ENCODE data around the gene DNM2.
A peak's percentile ranks its signal among the peaks of the same experiment; 100 is the strongest.

GRCh38 chr19:10835754-10836478 lies 118.0 kb downstream of the DNM2 start, which contains the start of gene TMED1:
- TF ChIP-seq TEAD4 (CRISPR knock-in tag; IDR thresholded peaks at IDR 0.05) = no peak
- peak; percentile 68 for TF ChIP-seq ETV6 (CRISPR knock-in tag; IDR thresholded peaks at IDR 0.05)
- TF ChIP-seq CTCF (IDR thresholded peaks at IDR 0.05) = peak; percentile 36; the same call in 1 of the 2 replicates
- no peak for TF ChIP-seq STAT6 (CRISPR knock-in tag; conservative IDR thresholded peaks at IDR 0.05; ENCODE audit: low read depth)
- no peak for TF ChIP-seq ZNF317 (CRISPR knock-in tag; IDR thresholded peaks at IDR 0.05; ENCODE audit: borderline replicate concordance, low read depth)
- TF ChIP-seq TCF7 (CRISPR knock-in tag; IDR thresholded peaks at IDR 0.05; ENCODE audit: low read depth) = no peak
- TF ChIP-seq AFF4 (CRISPR knock-in tag; IDR thresholded peaks at IDR 0.05; ENCODE audit: borderline replicate concordance) = 0 out of 2 replicates have a peak, but pooled peaks have one; percentile 15
- no peak for TF ChIP-seq ZNF263 (CRISPR knock-in tag; IDR thresholded peaks at IDR 0.05; ENCODE audit: low read depth)
- TF ChIP-seq ATF6 (CRISPR knock-in tag; IDR thresholded peaks at IDR 0.05) = no peak
- TF ChIP-seq SOX15 (CRISPR knock-in tag; IDR thresholded peaks at IDR 0.05) = no peak

Measured in WTC11 (cell line).